Liver (tissue), 9 donors: Measurements from ENCODE around the gene TRPT1. TPM values are rescaled to one million over a fixed set of nuclear protein-coding genes. Genes with fewer than 3 reads are reported as not detected.

Experiments used
- DNase-seq: peaks from one replicate; pipeline ENCODE4 v3.0.0-alpha.2; 2017; ENCODE audit warnings: low spot score
- H3K27ac ChIP-seq, 2 donors: one replicate each; pipeline ENCODE4 v1.7.0; 2013; ENCODE audit warnings: inconsistent platforms in 2 of 2, low read length in 2 of 2, control low read depth in 1 of 2, low read depth in 1 of 2, mild to moderate bottlenecking in 1 of 2
- H3K27me3 ChIP-seq, 4 donors: one replicate each; pipeline versions ENCODE4 v1.6.1 to v1.7.0; 2013; ENCODE audit warnings: low read length in 3 of 4, inconsistent platforms in 1 of 4, mild to moderate bottlenecking in 1 of 4, moderate library complexity in 1 of 4; ENCODE audit not compliant: control insufficient read depth in 4 of 4, insufficient read depth in 4 of 4
- H3K36me3 ChIP-seq, 4 donors: one replicate each; pipeline versions ENCODE4 v1.6.1 to v1.7.0; 2013; ENCODE audit warnings: low read length in 3 of 4, mild to moderate bottlenecking in 3 of 4, low read depth in 1 of 4, moderate library complexity in 1 of 4; ENCODE audit not compliant: control insufficient read depth in 4 of 4, insufficient read depth in 3 of 4
- H3K4me1 ChIP-seq, 4 donors: one replicate each; pipeline versions ENCODE4 v1.6.1 to v1.7.0; 2013; ENCODE audit warnings: low read length in 3 of 4, mild to moderate bottlenecking in 3 of 4, moderate library complexity in 1 of 4; ENCODE audit not compliant: control insufficient read depth in 4 of 4, insufficient read depth in 4 of 4
- H3K4me3 ChIP-seq, 3 donors: one replicate each; pipeline versions ENCODE4 v1.6.1 to v1.7.0; 2013; ENCODE audit warnings: low read length in 3 of 3, control low read depth in 1 of 3, low read depth in 1 of 3, mild to moderate bottlenecking in 1 of 3
- H3K9ac ChIP-seq, 2 donors: one replicate each; pipeline ENCODE4 v1.7.0; 2013; ENCODE audit warnings: low read length in 2 of 2, mild to moderate bottlenecking in 2 of 2, moderate library complexity in 2 of 2, control low read depth in 1 of 2, low read depth in 1 of 2
- H3K9me3 ChIP-seq, 4 donors: one replicate each; pipeline versions ENCODE4 v1.6.1 to v1.7.0; 2013; ENCODE audit warnings: low read length in 3 of 4; ENCODE audit not compliant: control insufficient read depth in 4 of 4
- ATF3 ChIP-seq: IDR thresholded peaks from 2 replicates; pipeline ENCODE4 v1.6.1; 2016; ENCODE audit warnings: antibody characterized with exemption
- CTCF ChIP-seq: fragments of 150-350 bp; IDR thresholded peaks from 2 replicates; pipeline ENCODE4 v1.5.1; 2017; ENCODE audit warnings: improper control_type of control experiment, low read depth, low read length; ENCODE audit not compliant: missing input control
- EGR1 ChIP-seq, 2 donors: IDR thresholded peaks; 2 replicates each; pipeline ENCODE4 v1.6.1; 2016 to 2018; ENCODE audit warnings: antibody characterized with exemption in 2 of 2, low read depth in 2 of 2
- FOXA1 ChIP-seq: IDR thresholded peaks from 2 replicates; pipeline ENCODE4 v1.6.1; 2016; ENCODE audit warnings: antibody characterized with exemption
- FOXA2 ChIP-seq: IDR thresholded peaks from 2 replicates; pipeline ENCODE4 v1.6.1; 2016; ENCODE audit warnings: antibody characterized with exemption
- GABPA ChIP-seq, 2 donors: IDR thresholded peaks in 1 of 2; conservative IDR thresholded peaks in 1 of 2; 2 replicates each; pipeline ENCODE4 v1.6.1; 2016; ENCODE audit warnings: antibody characterized with exemption in 2 of 2, mild to moderate bottlenecking in 1 of 2, moderate library complexity in 1 of 2
- HNF4A ChIP-seq, 2 donors: conservative IDR thresholded peaks; 2 replicates each; pipeline ENCODE4 v1.6.1; 2016; ENCODE audit warnings: antibody characterized with exemption in 2 of 2, mild to moderate bottlenecking in 2 of 2
- HNF4G ChIP-seq: IDR thresholded peaks from 2 replicates; pipeline ENCODE4 v1.6.1; 2016; ENCODE audit warnings: antibody characterized with exemption
- JUND ChIP-seq, 2 donors: IDR thresholded peaks; 2 replicates each; pipeline ENCODE4 v1.6.1; 2016; ENCODE audit warnings: antibody characterized with exemption in 2 of 2
- MAX ChIP-seq: IDR thresholded peaks from 2 replicates; pipeline ENCODE4 v1.6.1; 2016; ENCODE audit warnings: antibody characterized with exemption
- NR2F2 ChIP-seq: IDR thresholded peaks from 2 replicates; pipeline ENCODE4 v1.6.1; 2016; ENCODE audit warnings: antibody characterized with exemption
- RAD21 ChIP-seq, 2 donors: IDR thresholded peaks; 2 replicates each; pipeline ENCODE4 v1.6.1; 2016; ENCODE audit warnings: antibody characterized with exemption in 2 of 2, mild to moderate bottlenecking in 2 of 2
- REST ChIP-seq: IDR thresholded peaks from 2 replicates; pipeline ENCODE4 v1.6.1; 2016; ENCODE audit warnings: antibody characterized with exemption, mild to moderate bottlenecking
- RXRA ChIP-seq, 2 donors: IDR thresholded peaks; 2 replicates each; pipeline ENCODE4 v1.6.1; 2017 to 2018; ENCODE audit warnings: antibody characterized with exemption in 2 of 2, mild to moderate bottlenecking in 1 of 2
- SP1 ChIP-seq: IDR thresholded peaks from 2 replicates; pipeline ENCODE4 v1.6.1; 2018; ENCODE audit warnings: antibody characterized with exemption, mild to moderate bottlenecking
- TAF1 ChIP-seq: conservative IDR thresholded peaks from 2 replicates; pipeline ENCODE4 v1.6.1; 2016; ENCODE audit warnings: antibody characterized with exemption, mild to moderate bottlenecking
- YY1 ChIP-seq: IDR thresholded peaks from 2 replicates; pipeline ENCODE4 v1.6.1; 2016; ENCODE audit warnings: antibody characterized with exemption, mild to moderate bottlenecking
- WGBS: extraction: QIAGEN DNeasy Blood & Tissue Kit; methylation state at CpG from one replicate; pipeline ENCODE4 v1.1.7; 2013; 5-methylcytosine and 5-hydroxymethylcytosine counted together
- polyA plus RNA-seq, 2 donors: library from polyadenylated mRNA; stranded (reverse) in 1 of 2; unstranded in 1 of 2; fragments of 200-250 nt in 1 of 2; fragments of >200 nt in 1 of 2; fragmentation: Nextera tagmentation in 1 of 2; extraction: Ambion mirVana in 1 of 2; gene quantifications; one replicate each; pipeline versions ENCODE4 v1.2.1 to v1.2.3, GENCODE V29; 2013 to 2015
- total RNA-seq, 2 donors: library from RNA; depleted of rRNA; stranded (reverse); fragments of >200 nt; gene quantifications; one replicate each; pipeline ENCODE4 v1.2.3, GENCODE V29; 2014
- TF ChIP-seq, protein P1 (sequence below): IDR thresholded peaks from 2 replicates; pipeline ENCODE4 v1.6.1; 2016; ENCODE audit warnings: antibody characterized with exemption
- donor health status: healthy.
- donor health status: healthy.
- donor health status: healthy.
- donor health status: healthy.
- donor health status: healthy.

Gene TRPT1
- total and polyA plus RNA-seq, 4 donors = 14.0 to 37.8 (median 20.8) TPM

GRCh38 chr11:64176751-64177150 lies 49.2 kb downstream of the TRPT1 start:
- Histone ChIP-seq H3K27ac (no peak overlapping the region), H3K27me3 (no peaks in the 10 kb centered on the region), H3K9me3 (no peaks in the 10 kb centered on the region), H3K9ac (no peak overlapping the region), H3K4me1 (no peaks in the 10 kb centered on the region), H3K4me3 (no peak overlapping the region), H3K36me3 (no peaks in the 10 kb centered on the region)
- WGBS = 90% methylated on average over 8 of the region's 8 CpGs
- no peak for DNase-seq
- TF ChIP-seq ATF3 = no peak
- TF ChIP-seq NR2F2 = no peak
- TF ChIP-seq CTCF = no peak
- no peak for TF ChIP-seq HNF4G
- no peak for TF ChIP-seq RAD21 (IDR thresholded peaks at IDR 0.05)
- no peak for TF ChIP-seq YY1
- TF ChIP-seq TAF1 = no peak
- TF ChIP-seq GABPA (IDR thresholded peaks at IDR 0.05 in 1 of 2, conservative IDR thresholded peaks at IDR 0.05 in 1 of 2) = no peak
- TF ChIP-seq HNF4A (conservative IDR thresholded peaks at IDR 0.05) = no peak
- TF ChIP-seq EGR1 (IDR thresholded peaks at IDR 0.05; ENCODE audit: low read depth in 2 of 2) = no peak
- no peak for TF ChIP-seq RXRA (IDR thresholded peaks at IDR 0.05)
- TF ChIP-seq FOXA1 = no peak
- no peak for TF ChIP-seq MAX
- TF ChIP-seq, protein P1, sequence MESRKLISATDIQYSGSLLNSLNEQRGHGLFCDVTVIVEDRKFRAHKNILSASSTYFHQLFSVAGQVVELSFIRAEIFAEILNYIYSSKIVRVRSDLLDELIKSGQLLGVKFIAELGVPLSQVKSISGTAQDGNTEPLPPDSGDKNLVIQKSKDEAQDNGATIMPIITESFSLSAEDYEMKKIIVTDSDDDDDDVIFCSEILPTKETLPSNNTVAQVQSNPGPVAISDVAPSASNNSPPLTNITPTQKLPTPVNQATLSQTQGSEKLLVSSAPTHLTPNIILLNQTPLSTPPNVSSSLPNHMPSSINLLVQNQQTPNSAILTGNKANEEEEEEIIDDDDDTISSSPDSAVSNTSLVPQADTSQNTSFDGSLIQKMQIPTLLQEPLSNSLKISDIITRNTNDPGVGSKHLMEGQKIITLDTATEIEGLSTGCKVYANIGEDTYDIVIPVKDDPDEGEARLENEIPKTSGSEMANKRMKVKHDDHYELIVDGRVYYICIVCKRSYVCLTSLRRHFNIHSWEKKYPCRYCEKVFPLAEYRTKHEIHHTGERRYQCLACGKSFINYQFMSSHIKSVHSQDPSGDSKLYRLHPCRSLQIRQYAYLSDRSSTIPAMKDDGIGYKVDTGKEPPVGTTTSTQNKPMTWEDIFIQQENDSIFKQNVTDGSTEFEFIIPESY = no peak
- no peak for TF ChIP-seq REST
- TF ChIP-seq SP1 = no peak
- TF ChIP-seq JUND (IDR thresholded peaks at IDR 0.05) = no peak
- TF ChIP-seq FOXA2 = no peak

Other genes starting within 250 kb of the TRPT1 start
- gene OTUB1, start 239.7 kb downstream of the TRPT1 start, total RNA-seq = 10 to 100 TPM; 18.8 to 21.9 TPM
- 10 to 100 TPM; 35.1 to 44.6 TPM for gene OTUB1, start 239.7 kb downstream of the TRPT1 start, polyA plus RNA-seq
- under 1 TPM in 1 of 2 donors, not detected in 1; 0.05 TPM for gene FLRT1, start 190.3 kb downstream of the TRPT1 start, total RNA-seq
- gene FLRT1, start 190.3 kb downstream of the TRPT1 start, polyA plus RNA-seq = under 1 TPM; 0.02 to 0.32 TPM
- 10 to 100 TPM in 1 of 2 donors, 1 to 10 TPM in 1; 8.9 to 12.6 TPM for gene MACROD1, start 60.1 kb downstream of the TRPT1 start, total RNA-seq
- gene MACROD1, start 60.1 kb downstream of the TRPT1 start, polyA plus RNA-seq = 10 to 100 TPM; 13.5 to 25.9 TPM
- gene STIP1, start 40.0 kb downstream of the TRPT1 start, total RNA-seq = 10 to 100 TPM; 51.3 to 58.1 TPM
- 10 to 100 TPM; 22.6 to 33.7 TPM for gene STIP1, start 40.0 kb downstream of the TRPT1 start, polyA plus RNA-seq
- gene FERMT3, start 19.5 kb downstream of the TRPT1 start, total RNA-seq = 10 to 100 TPM; 11.0 to 47.2 TPM
- gene FERMT3, start 19.5 kb downstream of the TRPT1 start, polyA plus RNA-seq = 1 to 10 TPM; 3.4 to 8.5 TPM
- gene NUDT22, start 88 bp upstream of the TRPT1 start, total RNA-seq = 10 to 100 TPM; 20.0 to 47.8 TPM
- 10 to 100 TPM; 37.9 to 44.5 TPM for gene NUDT22, start 88 bp upstream of the TRPT1 start, polyA plus RNA-seq
- gene DNAJC4, start 4.4 kb upstream of the TRPT1 start, total RNA-seq = 10 to 100 TPM in 1 of 2 donors, 1 to 10 TPM in 1; 8.5 to 25.9 TPM
- 10 to 100 TPM; 22.7 to 24.3 TPM for gene DNAJC4, start 4.4 kb upstream of the TRPT1 start, polyA plus RNA-seq
- gene VEGFB, start 8.4 kb upstream of the TRPT1 start, total RNA-seq = 1 to 10 TPM; 3.6 to 9.5 TPM
- gene VEGFB, start 8.4 kb upstream of the TRPT1 start, polyA plus RNA-seq = 10 to 100 TPM; 11.9 to 17.3 TPM
- 10 to 100 TPM; 60.8 to 79.0 TPM for gene FKBP2, start 14.9 kb upstream of the TRPT1 start, total RNA-seq
- 100 to 1,000 TPM; 170 to 241 TPM for gene FKBP2, start 14.9 kb upstream of the TRPT1 start, polyA plus RNA-seq
- 10 to 100 TPM; 34.9 to 41.7 TPM for gene PPP1R14B, start 20.8 kb upstream of the TRPT1 start, total RNA-seq
- gene PPP1R14B, start 20.8 kb upstream of the TRPT1 start, polyA plus RNA-seq = 10 to 100 TPM; 24.2 to 57.6 TPM
- gene PLCB3, start 25.3 kb upstream of the TRPT1 start, total RNA-seq = 1 to 10 TPM; 7.7 to 8.5 TPM
- gene PLCB3, start 25.3 kb upstream of the TRPT1 start, polyA plus RNA-seq = 1 to 10 TPM in 1 of 2 donors, under 1 TPM in 1; 0.79 to 3.1 TPM
- 10 to 100 TPM; 16.0 to 21.1 TPM for gene BAD, start 58.5 kb upstream of the TRPT1 start, total RNA-seq
- 10 to 100 TPM; 39.3 to 39.5 TPM for gene BAD, start 58.5 kb upstream of the TRPT1 start, polyA plus RNA-seq
- 10 to 100 TPM in 1 of 2 donors, 1 to 10 TPM in 1; 6.9 to 11.0 TPM for gene GPR137, start 59.7 kb upstream of the TRPT1 start, total RNA-seq
- gene GPR137, start 59.7 kb upstream of the TRPT1 start, polyA plus RNA-seq = 10 to 100 TPM in 1 of 2 donors, 1 to 10 TPM in 1; 6.7 to 22.2 TPM
- not detected for gene KCNK4, start 65.1 kb upstream of the TRPT1 start, total RNA-seq
- gene KCNK4, start 65.1 kb upstream of the TRPT1 start, polyA plus RNA-seq = not detected
- under 1 TPM in 1 of 2 donors, not detected in 1; 0.42 TPM for gene CATSPERZ, start 74.2 kb upstream of the TRPT1 start, total RNA-seq
- gene CATSPERZ, start 74.2 kb upstream of the TRPT1 start, polyA plus RNA-seq = not detected
- gene ESRRA, start 79.3 kb upstream of the TRPT1 start, total RNA-seq = 10 to 100 TPM; 19.8 to 64.8 TPM
- 10 to 100 TPM; 13.9 to 55.3 TPM for gene ESRRA, start 79.3 kb upstream of the TRPT1 start, polyA plus RNA-seq
- gene TRMT112, start 91.4 kb upstream of the TRPT1 start, total RNA-seq = 100 to 1,000 TPM in 1 of 2 donors, 10 to 100 TPM in 1; 52.5 to 137 TPM
- 100 to 1,000 TPM; 130 to 132 TPM for gene TRMT112, start 91.4 kb upstream of the TRPT1 start, polyA plus RNA-seq
- gene PRDX5, start 91.9 kb upstream of the TRPT1 start, total RNA-seq = 10 to 100 TPM; 66.8 to 93.4 TPM
- gene PRDX5, start 91.9 kb upstream of the TRPT1 start, polyA plus RNA-seq = 100 to 1,000 TPM; 176 to 201 TPM
- gene CCDC88B, start 114.0 kb upstream of the TRPT1 start, total RNA-seq = 1 to 10 TPM; 4.4 to 4.9 TPM
- 1 to 10 TPM; 3.5 to 3.6 TPM for gene CCDC88B, start 114.0 kb upstream of the TRPT1 start, polyA plus RNA-seq
- 10 to 100 TPM; 10.8 to 13.5 TPM for gene RPS6KA4, start 133.0 kb upstream of the TRPT1 start, total RNA-seq
- 1 to 10 TPM; 2.0 to 9.1 TPM for gene RPS6KA4, start 133.0 kb upstream of the TRPT1 start, polyA plus RNA-seq